ENCODE results near the gene KRTAP6-2.

KRTAP6-2 gene

GRCh38 chr21:30567617-30568016, 31.1 kb downstream of the KRTAP6-2 start:
- DNase-seq (ENCODE audit: low spot score) = no peak

- DNase-seq (ENCODE audit: low spot score) = no peak
Observed at GRCh38 chr21:30563630-30564029, 35.1 kb downstream of the KRTAP6-2 start.

GRCh38 chr21:30563072-30563471, 35.6 kb downstream of the KRTAP6-2 start:
- no peak for DNase-seq (ENCODE audit: low spot score)

- DNase-seq (ENCODE audit: low spot score) = no peak
Observed at GRCh38 chr21:30561957-30562356, 36.7 kb downstream of the KRTAP6-2 start.

- DNase-seq (ENCODE audit: low spot score) = no peak
Observed at GRCh38 chr21:30561264-30561895, 37.3 kb downstream of the KRTAP6-2 start, which contains the start of gene KRTAP19-7. KRTAP19-7 (minus strand) TSS chr21:30561314; CDS start chr21:30561289, 25 bp downstream.

- DNase-seq (ENCODE audit: low spot score) = no peak
Observed at GRCh38 chr21:30555095-30555494, 43.6 kb downstream of the KRTAP6-2 start.

- DNase-seq (ENCODE audit: low spot score) = no peak
Observed at GRCh38 chr21:30552782-30553181, 45.9 kb downstream of the KRTAP6-2 start.

Measured in activated CD4-positive, alpha-beta T cell treated with anti-CD3 and anti-CD28 coated beads, Interleukin-2, Interleukin-4, amounts not matched to agents 100 ng/mL and 50 ng/mL, durations not matched to agents 16 hours and 8 hours (primary cell).